H54 (cell line): ENCODE measurements around the gene JAKMIP2.
"Not testable (repeated sequence)": the region's sequence is repeated elsewhere in the genome, so short reads cannot be mapped to it uniquely, and the experiment has no call there.

ENCODE experiments used
- DNase-seq: peaks from one replicate; pipeline ENCODE4 v3.0.0; 2011; ENCODE audit warnings: low spot score, mixed read lengths; ENCODE audit not compliant: insufficient read length
- FAIRE-seq: peaks from 3 replicates; lab custom pipeline; 2011; peaks lifted over from hg19 to GRCh38; lab: Jason Lieb, UNC
- POLR2A ChIP-seq: IDR thresholded peaks from 2 replicates; pipeline ENCODE4 v1.6.1; 2011; ENCODE audit warnings: low read depth, mild to moderate bottlenecking, low read length

JAKMIP2 gene

DNA sequence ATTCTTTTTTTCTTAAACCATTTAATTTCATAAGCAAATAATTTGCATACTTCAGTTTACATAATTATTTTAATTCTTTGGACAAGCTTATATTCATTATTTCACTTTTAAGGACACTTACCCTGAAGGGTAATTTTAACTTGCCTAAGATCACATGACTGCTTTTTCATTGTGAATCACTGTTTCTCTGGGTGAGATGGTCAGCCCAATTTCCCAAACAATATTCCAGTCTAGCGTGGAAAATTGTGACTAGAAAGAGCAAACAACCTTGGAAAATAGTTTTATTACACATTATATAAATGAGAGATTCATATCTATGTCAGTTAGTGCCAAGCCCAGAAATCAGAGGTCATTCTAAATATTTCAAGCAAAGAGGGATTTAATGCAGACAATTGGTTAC is 21.4 kb upstream of the JAKMIP2 start:
- DNase-seq, result no peak
- TF ChIP-seq POLR2A, result no peak
- no peak for FAIRE-seq

DNA sequence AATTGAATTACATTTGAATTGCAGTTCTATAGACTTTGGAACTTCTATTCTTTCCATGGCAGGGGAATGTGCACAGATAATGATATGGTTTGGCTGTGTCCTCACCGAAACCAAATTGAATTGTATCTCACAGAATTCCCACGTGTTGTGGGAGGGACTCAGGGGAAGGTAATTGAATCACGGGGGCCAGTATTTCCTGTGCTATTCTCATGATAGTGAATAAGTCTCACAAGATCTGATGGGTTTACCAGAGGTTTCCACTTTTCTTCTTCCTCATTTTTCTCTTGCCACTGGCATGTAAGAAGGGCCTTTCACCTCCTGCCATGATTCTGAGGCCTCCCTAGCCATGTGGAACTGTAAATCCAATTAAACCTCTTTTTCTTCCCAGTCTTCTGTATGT is 20.6 kb upstream of the JAKMIP2 start:
- not testable (repeated sequence) for FAIRE-seq, DNase-seq

DNA sequence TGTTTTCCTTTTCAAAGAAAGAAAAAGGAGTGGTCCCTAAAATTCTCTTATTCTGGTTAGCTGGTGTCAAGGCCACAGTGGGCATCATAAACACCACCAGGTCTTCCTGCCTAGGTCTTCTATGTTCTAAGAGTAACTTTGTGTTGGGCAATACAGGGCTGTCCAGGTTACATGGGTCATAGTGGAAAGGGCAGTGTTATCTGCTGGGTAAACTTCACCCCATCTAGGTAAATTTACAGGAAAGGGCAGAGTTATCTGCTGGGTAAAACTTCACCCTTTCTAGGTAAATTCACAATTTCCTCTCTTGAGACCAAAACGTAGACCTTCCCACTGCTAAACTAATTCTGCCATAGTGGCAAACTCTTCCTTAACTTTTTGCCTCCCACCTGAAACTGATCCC is 18.9 kb upstream of the JAKMIP2 start:
- no peak for FAIRE-seq
- no peak for TF ChIP-seq POLR2A
- no peak for DNase-seq

DNA sequence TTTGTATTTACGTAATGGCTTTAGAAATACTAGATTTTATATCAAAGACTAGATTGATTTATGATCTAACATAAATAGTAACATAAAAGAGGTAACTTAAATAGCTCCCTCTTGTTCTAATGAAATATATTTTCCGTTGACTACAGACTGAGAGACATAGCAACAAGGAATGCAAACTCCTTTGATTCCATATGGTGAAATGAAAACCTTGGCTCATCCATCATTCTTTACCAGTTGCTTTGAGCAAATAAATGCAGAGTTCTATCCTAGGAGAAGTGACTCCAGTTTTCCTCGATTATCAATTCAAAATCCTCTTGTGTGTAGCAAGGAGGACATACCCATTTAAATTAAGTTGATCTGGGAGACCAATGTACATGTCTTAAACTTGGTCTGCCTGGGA is 18.0 kb upstream of the JAKMIP2 start:
- FAIRE-seq, result no peak
- no peak for TF ChIP-seq POLR2A
- DNase-seq, result no peak

DNA sequence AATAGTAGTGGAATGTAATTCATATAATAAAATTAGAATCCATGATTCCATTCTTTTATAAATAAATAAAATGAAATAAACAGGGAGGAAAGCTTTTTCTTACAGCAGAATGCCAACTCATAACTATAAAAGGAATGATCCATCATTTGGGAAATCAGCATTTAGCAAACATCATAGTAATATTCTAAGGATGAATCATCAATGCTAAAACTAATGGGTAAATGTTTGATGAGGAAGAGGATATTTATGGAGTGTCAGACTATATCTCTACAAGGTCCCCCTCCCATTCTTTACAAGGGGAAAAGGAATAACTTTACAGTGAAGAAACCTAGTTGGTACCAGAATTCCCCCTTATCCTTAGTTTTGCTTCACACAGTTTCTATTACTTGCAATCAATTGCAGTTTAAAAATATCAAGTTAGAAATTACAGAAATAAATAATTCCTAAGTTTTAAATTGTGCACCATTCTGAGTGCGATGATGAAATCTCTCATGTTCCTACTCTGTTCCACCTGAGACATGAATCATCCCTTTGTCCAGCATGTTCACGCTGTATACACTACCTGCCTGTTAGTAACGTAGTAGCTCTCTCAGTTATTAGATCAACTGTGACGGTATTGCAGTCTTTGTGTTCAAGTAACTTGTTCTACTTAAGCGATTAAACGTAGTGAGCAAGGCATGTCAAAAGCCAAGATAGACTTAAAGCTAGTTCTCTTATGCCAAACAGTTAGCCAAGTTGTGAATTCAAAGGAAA is 14.2 kb upstream of the JAKMIP2 start:
- DNase-seq (no peak), FAIRE-seq (no peak)
- no peak for TF ChIP-seq POLR2A

DNA sequence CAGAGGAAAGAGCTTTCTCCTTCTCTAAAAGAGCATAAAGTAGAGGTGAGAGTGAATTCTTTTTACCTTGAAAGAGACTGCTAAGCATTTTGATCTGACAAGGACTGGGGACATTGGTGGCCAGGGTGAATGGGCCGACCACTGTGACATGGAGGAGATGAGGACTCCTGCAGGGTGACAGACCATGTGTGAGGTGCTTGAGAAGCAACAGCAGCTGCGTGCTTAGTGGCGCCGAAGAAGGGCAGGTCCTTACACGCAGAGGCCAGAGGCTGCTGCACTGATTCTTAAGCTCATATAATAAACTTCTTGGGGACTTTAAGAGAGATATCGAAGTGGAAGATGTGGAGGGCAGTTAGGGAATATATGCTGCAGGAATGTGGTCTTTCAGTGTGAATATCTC is 8.7 kb upstream of the JAKMIP2 start:
- no peak for FAIRE-seq
- TF ChIP-seq POLR2A, result no peak
- no peak for DNase-seq

DNA sequence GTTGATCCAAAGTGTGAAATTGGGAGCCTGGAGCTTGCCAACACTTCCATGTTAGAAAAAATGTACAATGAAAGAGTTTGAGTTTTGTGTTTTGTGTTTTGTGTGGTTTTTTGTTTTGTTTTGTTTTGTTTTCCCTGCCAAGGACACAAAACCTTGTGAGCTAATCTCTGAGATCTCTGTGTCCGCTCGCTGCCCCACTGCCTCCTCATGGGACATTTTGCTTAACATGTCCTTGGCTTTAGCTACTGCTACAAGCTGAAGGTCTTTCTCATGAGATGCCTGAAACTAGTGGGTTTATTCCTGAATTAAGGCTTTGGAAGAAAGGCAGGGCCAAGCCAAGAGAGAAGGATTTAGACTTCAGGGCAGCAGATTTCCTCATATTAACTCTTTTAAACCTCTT is 7.3 kb upstream of the JAKMIP2 start:
- DNase-seq (no peak), FAIRE-seq (no peak)
- no peak for TF ChIP-seq POLR2A

DNA sequence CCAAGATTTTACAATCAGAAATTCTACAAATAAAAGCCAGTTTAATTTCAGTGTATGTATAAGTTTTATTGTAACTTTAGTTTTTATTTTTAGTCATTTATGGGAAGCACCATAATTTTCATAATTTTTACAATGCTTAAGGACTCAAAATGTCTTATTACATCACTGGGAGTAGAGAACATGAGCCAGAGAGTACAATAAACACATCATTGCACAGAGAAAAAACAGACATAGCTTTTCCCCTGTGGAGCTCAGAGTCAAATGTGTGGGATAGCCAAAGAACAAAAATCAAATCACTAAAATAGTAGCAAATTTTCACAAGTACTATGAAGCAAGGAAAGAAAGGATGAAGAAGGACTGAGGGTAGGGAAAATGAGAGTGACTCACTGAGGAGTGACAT is 5.5 kb upstream of the JAKMIP2 start:
- FAIRE-seq, result no peak
- no peak for TF ChIP-seq POLR2A
- no peak for DNase-seq

DNA sequence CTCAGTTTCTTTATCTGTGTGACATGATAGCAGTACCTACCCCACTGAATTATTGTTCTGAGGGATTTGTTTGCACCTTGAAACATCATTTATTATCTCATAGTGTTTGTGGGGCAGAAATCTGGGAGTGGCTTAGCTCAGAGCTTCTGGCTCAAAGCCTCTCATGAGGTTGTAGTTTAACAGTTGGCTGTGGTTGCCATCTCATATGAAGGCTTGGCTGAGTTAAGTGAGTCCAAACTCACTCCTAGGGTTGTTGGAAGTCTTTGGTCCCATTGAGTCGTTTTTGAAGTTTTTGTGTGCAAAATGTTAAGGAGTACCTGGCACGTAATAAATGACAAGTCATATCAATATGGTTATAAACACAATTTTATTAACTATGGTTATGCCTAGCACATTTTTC is 3.6 kb upstream of the JAKMIP2 start:
- no peak for DNase-seq
- no peak for FAIRE-seq
- TF ChIP-seq POLR2A, result no peak

DNA sequence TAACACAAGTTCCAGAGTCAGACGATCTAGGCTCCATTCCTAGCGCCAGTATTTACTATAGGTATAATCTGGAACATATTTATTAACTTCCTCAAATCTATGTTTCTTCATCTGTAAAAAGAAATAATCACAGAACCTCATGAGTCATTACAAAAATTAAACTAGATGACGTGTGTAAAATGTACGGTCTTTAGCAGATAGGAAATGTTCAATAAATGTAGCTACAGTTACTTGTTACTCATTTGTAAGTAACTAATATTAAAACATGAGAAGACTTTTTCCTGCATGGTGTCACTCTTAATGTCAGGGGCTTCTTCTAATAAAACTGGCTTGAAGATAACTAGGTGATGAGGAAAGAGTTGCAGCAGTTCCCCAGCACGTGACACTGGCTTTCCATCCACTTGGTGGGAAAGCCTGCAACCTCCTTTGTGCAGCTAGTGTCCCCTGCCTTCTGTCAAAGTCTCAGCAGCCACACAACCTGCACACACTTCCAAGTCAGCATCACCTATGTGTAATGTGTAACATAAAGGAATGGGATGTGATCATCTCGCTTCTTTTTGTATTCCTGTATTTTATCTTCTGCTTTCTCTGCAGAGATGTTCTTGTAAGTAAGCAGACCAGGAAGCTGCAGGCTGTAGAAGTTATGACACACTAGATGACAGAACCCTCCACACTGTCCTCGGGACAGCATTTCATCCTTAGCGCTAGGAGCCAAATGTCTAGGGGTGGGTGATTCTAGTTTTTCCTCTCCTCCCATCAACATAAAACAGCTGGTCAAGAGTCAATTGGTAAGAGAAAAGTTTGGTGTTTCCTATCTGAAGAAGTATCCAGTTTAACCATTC is 1.8 kb upstream of the JAKMIP2 start:
- DNase-seq, result no peak
- FAIRE-seq, result no peak
- no peak for TF ChIP-seq POLR2A

DNA sequence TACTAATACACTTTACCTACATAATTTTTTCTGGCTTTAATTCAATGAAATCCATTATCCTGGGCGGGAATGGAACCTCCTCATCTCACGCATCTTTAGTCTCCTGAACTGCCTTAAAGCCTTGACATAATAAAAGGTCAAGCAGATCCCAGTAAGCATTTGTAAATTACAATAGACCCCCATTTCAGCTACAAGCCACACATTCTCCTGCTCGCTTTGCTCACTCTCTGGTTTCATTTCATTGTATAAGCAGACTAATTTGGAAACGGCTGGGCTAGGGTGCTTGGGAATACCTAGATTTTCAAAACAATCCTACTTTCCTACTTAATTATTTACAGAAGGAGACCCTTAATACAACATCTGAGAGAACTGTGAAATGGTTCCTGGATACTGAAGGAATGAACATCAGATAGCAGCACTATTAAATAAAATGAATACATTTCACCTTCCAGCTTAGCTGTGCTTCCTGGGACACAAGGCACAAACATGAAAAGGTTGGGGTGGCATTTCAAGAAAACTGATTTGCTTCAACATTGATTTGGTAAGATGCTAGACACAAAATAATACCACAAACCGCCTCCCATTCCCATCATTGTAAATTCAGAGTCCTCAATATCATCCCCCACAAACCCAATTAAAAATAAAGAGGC is 1.5 kb downstream of the JAKMIP2 start:
- no peak for TF ChIP-seq POLR2A
- FAIRE-seq, result no peak
- no peak for DNase-seq

DNA sequence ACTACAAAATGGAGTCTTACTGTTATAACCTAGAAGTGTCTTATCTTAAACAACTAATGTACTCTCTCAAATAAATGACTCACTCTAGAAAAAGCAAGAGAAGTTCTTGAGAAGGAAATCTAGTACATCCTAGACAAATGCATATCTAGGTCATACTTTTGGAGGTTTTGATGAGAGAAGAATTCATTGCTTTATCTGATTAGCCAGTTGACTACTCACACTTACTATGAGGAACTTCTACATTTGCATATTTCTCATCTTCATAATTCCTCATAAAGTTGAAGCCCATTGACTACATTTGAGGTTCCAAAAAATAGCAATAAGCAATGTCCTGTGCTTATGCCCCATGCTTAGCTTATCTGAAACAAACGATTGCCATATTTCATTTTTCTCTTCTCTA is 2.8 kb downstream of the JAKMIP2 start:
- TF ChIP-seq POLR2A, result no peak
- FAIRE-seq (no peak), DNase-seq (no peak)

DNA sequence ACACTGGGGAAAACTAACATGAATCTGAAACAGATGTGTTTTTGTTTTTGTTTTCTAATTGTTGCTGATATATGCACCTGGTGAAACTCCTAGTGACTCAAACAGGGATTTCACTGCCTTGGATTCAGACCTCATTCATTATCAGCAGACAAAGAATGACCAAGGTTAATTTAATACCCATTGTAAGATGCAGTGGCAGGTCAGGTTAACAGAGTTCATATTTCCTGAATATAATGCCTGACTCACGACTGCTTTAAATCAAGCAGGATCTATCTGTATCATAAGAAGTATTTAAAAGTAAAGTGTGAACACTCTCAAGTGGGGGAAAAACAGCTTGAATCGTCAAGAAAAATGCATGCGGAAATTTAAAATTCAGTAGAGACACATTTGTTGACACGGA is 5.5 kb downstream of the JAKMIP2 start:
- TF ChIP-seq POLR2A, result no peak
- FAIRE-seq, result no peak
- DNase-seq, result no peak

DNA sequence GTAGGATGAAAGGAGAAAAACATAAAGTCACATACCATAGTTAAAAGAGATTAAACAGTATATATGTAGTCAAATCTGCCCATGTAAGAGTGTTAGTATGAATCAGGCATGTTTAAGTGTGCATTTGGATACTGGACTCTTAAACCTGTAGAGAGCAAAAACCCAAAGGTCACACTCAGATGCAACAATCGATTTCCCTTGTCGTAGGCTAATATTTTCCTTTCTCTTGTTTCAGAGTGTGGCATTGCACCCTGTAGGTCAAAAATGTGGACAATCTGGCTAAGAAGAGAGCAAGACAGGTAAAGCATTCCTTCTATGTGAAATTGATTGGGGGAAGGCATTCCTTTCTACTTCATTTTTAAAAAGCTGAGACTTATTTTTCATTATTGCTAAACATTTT is 8.9 kb downstream of the JAKMIP2 start:
- FAIRE-seq, result no peak
- TF ChIP-seq POLR2A, result no peak
- DNase-seq, result no peak
